HCT116 (cell line): ENCODE data around the gene BTBD9. TPM values are rescaled to one million over a fixed set of nuclear protein-coding genes. Genes with fewer than 3 reads are reported as not detected.

Experiments
- ATAC-seq: fragments of 200-7000 bp; cut with Tn5 transposase; 2 replicates; pipeline ENCODE4 v1.9.1; 2020; ENCODE audit warnings: mild to moderate bottlenecking, moderate library complexity
- BruUV-seq: library from RNA; stranded (reverse); fragments of 400-500 nt; replicated peaks from 2 replicates; lab custom pipeline; 2021; lab: Mats Ljungman, UMichigan
- CTCF ChIA-PET: fragments of 300-600 bp; sonication (Branson Sonifier 250); formaldehyde crosslinking; loops from one replicate; lab custom pipeline; 2021; ENCODE audit warnings: antibody characterized with exemption; lab: Charles Lee
- POLR2A ChIA-PET: fragments of 300-600, 350-600 bp; sonication (Branson Sonifier 250); formaldehyde crosslinking; loops from one replicate; lab custom pipeline; 2021; ENCODE audit warnings: antibody characterized with exemption; lab: Charles Lee
- RAD21 ChIA-PET, 2 experiments: fragments of 300-600 bp; sonication (Branson Sonifier 250); formaldehyde crosslinking; loops; one replicate each; lab custom pipeline; 2023; ENCODE audit warnings: low total read pairs in 2 of 2; ENCODE audit not compliant: uncharacterized antibody in 2 of 2, unreplicated experiment in 2 of 2, low non-redundant PET in 1 of 2; lab: Charles Lee
- DNase-seq: peaks from one replicate; pipeline ENCODE4 v3.0.0-alpha.2; 2010; ENCODE audit warnings: low read depth, low spot score
- H2AFZ ChIP-seq: fragments of 200-600 bp; shearing (Covaris generic), sonication (generic); 2 replicates; pipeline ENCODE4 v1.6.1; 2017; ENCODE audit warnings: low read depth, mixed run types, mixed read lengths, antibody characterized with exemption, low read length; ENCODE audit not compliant: poor library complexity, severe bottlenecking
- H3K27ac ChIP-seq: 2 replicates; pipeline ENCODE4 v1.5.1; 2012; ENCODE audit warnings: low read depth, low read length
- H3K27me3 ChIP-seq: fragments of 200-600 bp; sonication (generic); 2 replicates; pipeline ENCODE4 v1.6.1; 2016; ENCODE audit warnings: mixed run types, low read length, mixed read lengths; ENCODE audit not compliant: insufficient read depth
- H3K36me3 ChIP-seq, 2 experiments: fragments of 200-500 bp in 1 of 2; fragments of 200-600 bp in 1 of 2; sonication (Bioruptor generic) in 1 of 2; sonication (generic) in 1 of 2; 2 replicates each; pipeline versions ENCODE4 v1.5.1 to v1.6.1; 2014 to 2016; ENCODE audit warnings: low read length in 2 of 2, inconsistent platforms in 1 of 2, mixed read lengths in 1 of 2, mixed run types in 1 of 2; ENCODE audit not compliant: insufficient read depth in 2 of 2, control insufficient read depth in 1 of 2
- H3K4me1 ChIP-seq, 2 experiments: fragments of 200-600 bp in 1 of 2; sonication (generic) in 1 of 2; 2 replicates each; pipeline versions ENCODE4 v1.5.1 to v1.6.1; 2012 to 2017; ENCODE audit warnings: low read length in 2 of 2, inconsistent platforms in 1 of 2, mild to moderate bottlenecking in 1 of 2, mixed read lengths in 1 of 2, mixed run types in 1 of 2, moderate library complexity in 1 of 2; ENCODE audit not compliant: insufficient read depth in 2 of 2, control insufficient read depth in 1 of 2
- H3K4me2 ChIP-seq: fragments of 200-600 bp; sonication (generic); 2 replicates; pipeline ENCODE4 v1.6.1; 2017; ENCODE audit warnings: mixed run types, low read length, mixed read lengths
- H3K4me3 ChIP-seq, 2 experiments: fragments of 200-600 bp in 1 of 2; sonication (generic) in 1 of 2; replicated peaks in 1 of 2; 2 replicates each; pipeline ENCODE4 v1.5.1; 2011 to 2016; ENCODE audit warnings: low read length in 2 of 2, control low read depth in 1 of 2, low read depth in 1 of 2, mild to moderate bottlenecking in 1 of 2, mixed read lengths in 1 of 2, mixed run types in 1 of 2
- H3K79me2 ChIP-seq: fragments of 200-600 bp; sonication (generic); 2 replicates; pipeline ENCODE4 v1.6.1; 2017; ENCODE audit warnings: mild to moderate bottlenecking, mixed run types, low read length, moderate library complexity, mixed read lengths; ENCODE audit not compliant: insufficient read depth
- H3K9ac ChIP-seq: fragments of 200-600 bp; sonication (generic); 2 replicates; pipeline ENCODE4 v1.6.1; 2016; ENCODE audit warnings: low read length, mixed read lengths
- H3K9me2 ChIP-seq: fragments of 200-600 bp; sonication (generic), shearing (Covaris generic); 2 replicates; pipeline ENCODE4 v1.6.1; 2017; ENCODE audit warnings: mixed run types, mild to moderate bottlenecking, moderate library complexity; ENCODE audit not compliant: insufficient read depth
- H3K9me3 ChIP-seq, 2 experiments: fragments of 200-500 bp in 1 of 2; fragments of 200-600 bp in 1 of 2; sonication (Bioruptor generic) in 1 of 2; sonication (generic) in 1 of 2; 2 replicates each; pipeline ENCODE4 v1.6.1; 2014 to 2017; ENCODE audit warnings: low read length in 2 of 2, mixed read lengths in 2 of 2, inconsistent platforms in 1 of 2, low read depth in 1 of 2, mild to moderate bottlenecking in 1 of 2, mixed run types in 1 of 2, moderate library complexity in 1 of 2; ENCODE audit not compliant: control insufficient read depth in 1 of 2, insufficient read depth in 1 of 2
- H4K20me1 ChIP-seq: fragments of 200-600 bp; sonication (generic), shearing (Covaris generic); 2 replicates; pipeline ENCODE4 v1.6.1; 2017; ENCODE audit warnings: mixed run types, mild to moderate bottlenecking, moderate library complexity; ENCODE audit not compliant: insufficient read depth
- ATF3 ChIP-seq: IDR thresholded peaks from 2 replicates; pipeline ENCODE4 v1.6.1; 2012
- CEBPB ChIP-seq: IDR thresholded peaks from 2 replicates; pipeline ENCODE4 v1.6.1; 2012; ENCODE audit warnings: low read depth
- CTCF ChIP-seq, 3 experiments: fragments of 200-600 bp in 1 of 3; sonication (generic) in 1 of 3; IDR thresholded peaks in 2 of 3; conservative IDR thresholded peaks in 1 of 3; 2 replicates each; pipeline ENCODE4 v1.5.1; 2012 to 2017; ENCODE audit warnings: low read depth in 2 of 3, low read length in 2 of 3, antibody characterized with exemption in 1 of 3, borderline replicate concordance in 1 of 3, control low read depth in 1 of 3, mild to moderate bottlenecking in 1 of 3, mixed read lengths in 1 of 3, mixed run types in 1 of 3, moderate library complexity in 1 of 3; ENCODE audit not compliant: insufficient read depth in 1 of 3
- EGR1 ChIP-seq: IDR thresholded peaks from 2 replicates; pipeline ENCODE4 v1.6.1; 2012; ENCODE audit warnings: low read depth
- ELF1 ChIP-seq: IDR thresholded peaks from 2 replicates; pipeline ENCODE4 v1.6.1; 2012; ENCODE audit warnings: low read depth, borderline replicate concordance
- EZH2 ChIP-seq: fragments of 200-600 bp; sonication (generic); IDR thresholded peaks from 2 replicates; pipeline ENCODE4 v1.6.1; 2017; ENCODE audit warnings: antibody characterized with exemption, mixed run types
- EZH2phosphoT487 ChIP-seq: fragments of 200-600 bp; IDR thresholded peaks from 2 replicates; pipeline ENCODE4 v1.6.1; 2018; ENCODE audit warnings: antibody characterized with exemption, borderline replicate concordance
- JUND ChIP-seq: IDR thresholded peaks from 2 replicates; pipeline ENCODE4 v1.6.1; 2012
- MAX ChIP-seq: IDR thresholded peaks from 2 replicates; pipeline ENCODE4 v1.6.1; 2012
- POLR2A ChIP-seq: IDR thresholded peaks from 2 replicates; pipeline ENCODE4 v1.7.0; 2011; ENCODE audit warnings: borderline replicate concordance; ENCODE audit not compliant: insufficient read depth, insufficient read length; ENCODE audit errors: extremely low read depth
- POLR2AphosphoS5 ChIP-seq: IDR thresholded peaks from 2 replicates; pipeline ENCODE4 v1.6.1; 2011; ENCODE audit warnings: mild to moderate bottlenecking, low read depth, low read length, moderate library complexity
- REST ChIP-seq: IDR thresholded peaks from 2 replicates; pipeline ENCODE4 v1.6.1; 2012; ENCODE audit warnings: low read depth
- SIN3A ChIP-seq: IDR thresholded peaks from 2 replicates; pipeline ENCODE4 v1.6.1; 2012; ENCODE audit warnings: low read depth
- SP1 ChIP-seq: IDR thresholded peaks from 2 replicates; pipeline ENCODE4 v1.6.1; 2012; ENCODE audit warnings: low read depth
- TCF7L2 ChIP-seq: IDR thresholded peaks from 2 replicates; pipeline ENCODE4 v1.7.0; 2011; ENCODE audit warnings: borderline replicate concordance, inconsistent platforms; ENCODE audit not compliant: insufficient read depth, insufficient read length; ENCODE audit errors: extremely low read depth
- YY1 ChIP-seq: IDR thresholded peaks from 2 replicates; pipeline ENCODE4 v1.6.1; 2011; ENCODE audit warnings: low read length, low read depth, moderate library complexity, mild to moderate bottlenecking; ENCODE audit not compliant: insufficient replicate concordance; ENCODE audit errors: extremely low read depth
- ZBTB33 ChIP-seq: IDR thresholded peaks from 2 replicates; pipeline ENCODE4 v1.6.1; 2011; ENCODE audit warnings: mild to moderate bottlenecking, low read length, moderate library complexity; ENCODE audit not compliant: insufficient replicate concordance; ENCODE audit errors: extremely low read depth
- ZNF274 ChIP-seq: fragments of 200-500 bp; sonication (Bioruptor generic); IDR thresholded peaks from 2 replicates; pipeline ENCODE4 v1.6.1; 2014; ENCODE audit warnings: mild to moderate bottlenecking, low read depth, low read length, inconsistent platforms
- intact Hi-C: fragments of 100-400 bp; cut with micrococcal nuclease; formaldehyde crosslinking; loops from 2 replicates; pipeline ENCODE4 v1.10.0; 2022
- total RNA-seq: library from RNA; stranded (reverse); gene quantifications from one replicate; pipeline ENCODE4 v1.2.1, GENCODE V29; 2021; ENCODE audit not compliant: unreplicated experiment

BTBD9 gene
- total RNA-seq, 1 experiment from 2014 or later = 10.9 TPM

GRCh38 chr6:38370653-38371601, 268.8 kb downstream of the BTBD9 start:
- H3K4me2 ChIP-seq = no peak overlapping the region
- ChIA-PET CTCF (no interaction called here), POLR2A (no interaction called here), RAD21 (no interaction called here)
- no peaks in the 10 kb centered on the region for H3K79me2 ChIP-seq
- no peaks in the 10 kb centered on the region for H3K4me1 ChIP-seq
- DNase-seq (no peak), ATAC-seq (no peak)
- H3K36me3 ChIP-seq = no peaks in the 10 kb centered on the region
- intact Hi-C loops = no loop called here
- H3K9me3 ChIP-seq = no peaks in the 10 kb centered on the region
- no peak overlapping the region for H2AFZ ChIP-seq
- H3K27me3 ChIP-seq = no peaks in the 10 kb centered on the region
- no peak overlapping the region for H3K9ac ChIP-seq
- H3K27ac ChIP-seq = no peak overlapping the region
- no peak overlapping the region for H3K4me3 ChIP-seq
- no TSS peak for BruUV-seq
- no peaks in the 10 kb centered on the region for H4K20me1 ChIP-seq
- no peak for TF ChIP-seq CEBPB
- TF ChIP-seq EGR1 = no peak
- no peak for TF ChIP-seq ATF3
- TF ChIP-seq REST = no peak
- TF ChIP-seq POLR2AphosphoS5 = no peak
- TF ChIP-seq SIN3A = no peak
- TF ChIP-seq YY1 = no peak
- TF ChIP-seq TCF7L2 = no peak
- no peak for TF ChIP-seq POLR2A
- no peak for TF ChIP-seq ZNF274
- no peak for TF ChIP-seq EZH2phosphoT487
- TF ChIP-seq MAX = no peak
- no peak for TF ChIP-seq CTCF (IDR thresholded peaks at IDR 0.05 in 2 of 3, conservative IDR thresholded peaks at IDR 0.05 in 1 of 3; ENCODE audit: borderline replicate concordance in 1 of 3, insufficient read depth in 1 of 3, low read depth in 2 of 3, low read length in 2 of 3)
- no peak for TF ChIP-seq SP1
- no peak for TF ChIP-seq ZBTB33
- TF ChIP-seq EZH2 = no peak
- no peak for TF ChIP-seq JUND
- TF ChIP-seq ELF1 = no peak
- no peaks in the 10 kb centered on the region for H3K9me2 ChIP-seq
